Activated B cell treated with CpG ODN at 0.5 μM for 24 hours (primary cell): ENCODE data around the gene SEC22C. TPM values are rescaled to one million over a fixed set of nuclear protein-coding genes. Genes with fewer than 3 reads are reported as not detected.

Experiments used
- ATAC-seq: fragments of 200-7000 bp; cut with Tn5 transposase; one replicate; pipeline ENCODE4 v1.10.0; 2021; ENCODE audit warnings: low read depth, mild to moderate bottlenecking, moderate library complexity
- CTCF ChIA-PET: fragments of 350-600 bp; sonication (Branson Sonifier 250); formaldehyde crosslinking; loops from one replicate; lab custom pipeline; 2021; ENCODE audit warnings: antibody characterized with exemption; lab: Charles Lee
- POLR2A ChIA-PET: fragments of 350-600 bp; sonication (Branson Sonifier 250); formaldehyde crosslinking; loops from one replicate; lab custom pipeline; 2021; ENCODE audit warnings: antibody characterized with exemption; lab: Charles Lee
- DNase-seq: peaks from one replicate; pipeline ENCODE4 v3.0.0; 2022
- H3K27ac Mint-ChIP-seq: one replicate; pipeline ENCODE4 v1.8.0; 2020; ENCODE audit warnings: mixed read lengths
- H3K27me3 Mint-ChIP-seq: one replicate; pipeline ENCODE4 v1.8.0; 2021; ENCODE audit warnings: mixed read lengths
- H3K36me3 Mint-ChIP-seq: one replicate; pipeline ENCODE4 v1.8.0; 2021; ENCODE audit warnings: low read depth, mixed read lengths
- H3K4me1 Mint-ChIP-seq: one replicate; pipeline ENCODE4 v1.8.0; 2021; ENCODE audit warnings: mixed read lengths
- H3K4me3 Mint-ChIP-seq: one replicate; pipeline ENCODE4 v1.8.0; 2020; ENCODE audit warnings: mild to moderate bottlenecking, mixed read lengths
- H3K9me3 Mint-ChIP-seq: one replicate; pipeline ENCODE4 v1.8.0; 2020; ENCODE audit warnings: mixed read lengths
- CTCF ChIP-seq: fragments of 200-600 bp; IDR thresholded peaks from one replicate; pipeline ENCODE4 v1.8.0; 2022; ENCODE audit warnings: antibody characterized with exemption, mild to moderate bottlenecking
- intact Hi-C: fragments of 100-400 bp; cut with micrococcal nuclease; formaldehyde crosslinking; loops from one replicate; pipeline ENCODE4 v1.15.1; 2024
- total RNA-seq: library from RNA; stranded (reverse); gene quantifications from 2 replicates; pipeline ENCODE4 v1.2.3, GENCODE V29; 2022

SEC22C gene
- total RNA-seq, 1 donor from 2014 or later: 36.4 TPM

DNA sequence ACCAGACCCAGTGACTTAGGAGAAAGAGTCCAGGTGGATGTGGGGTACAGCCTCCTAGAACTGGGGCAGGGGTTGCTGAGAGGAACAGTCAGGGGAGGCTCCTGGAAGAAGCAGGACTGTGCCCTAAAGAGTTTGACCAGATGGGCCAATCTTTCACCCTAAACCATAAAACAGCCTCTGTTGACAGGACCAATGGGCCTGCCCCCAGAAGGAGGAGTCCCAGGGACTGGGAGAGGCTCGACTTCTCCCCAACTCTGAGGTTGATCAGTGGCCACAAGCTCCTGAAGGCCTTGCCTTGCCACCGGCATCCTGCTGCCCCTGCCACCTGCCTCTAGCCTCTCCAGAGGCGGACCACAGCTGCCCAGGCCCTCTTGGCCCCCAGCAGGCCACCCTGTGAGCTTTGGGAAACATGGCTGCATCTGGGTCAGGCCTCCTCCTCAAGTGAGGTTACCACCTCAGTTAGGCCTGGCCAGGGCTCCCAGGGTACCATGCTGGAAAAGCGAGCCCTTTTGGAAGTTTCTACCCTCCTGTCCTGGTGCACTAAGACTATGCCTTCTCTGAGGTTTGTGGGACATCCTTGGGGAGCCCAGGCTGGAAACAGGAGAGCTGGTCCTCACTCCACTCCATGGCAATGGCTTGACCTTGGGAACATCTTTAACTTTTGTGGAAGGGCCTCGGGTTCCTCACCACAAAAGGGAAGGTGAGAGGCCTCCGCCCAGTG, 76.5 kb downstream of the SEC22C start:
- Mint-ChIP-seq H3K9me3 (no peaks in the 10 kb centered on the region), H3K4me1 (peaks cover 22% of the 10 kb centered on the region), H3K27ac (no peak overlapping the region), H3K36me3 (no peaks in the 10 kb centered on the region), H3K27me3 (peaks cover 13% of the 10 kb centered on the region), H3K4me3 (no peak overlapping the region)
- no peak for ATAC-seq
- CTCF ChIA-PET: no interaction called here
- POLR2A ChIA-PET: no interaction called here
- intact Hi-C loops: no loop called here
- TF ChIP-seq CTCF: no peak
- DNase-seq: peak; percentile 12

DNA sequence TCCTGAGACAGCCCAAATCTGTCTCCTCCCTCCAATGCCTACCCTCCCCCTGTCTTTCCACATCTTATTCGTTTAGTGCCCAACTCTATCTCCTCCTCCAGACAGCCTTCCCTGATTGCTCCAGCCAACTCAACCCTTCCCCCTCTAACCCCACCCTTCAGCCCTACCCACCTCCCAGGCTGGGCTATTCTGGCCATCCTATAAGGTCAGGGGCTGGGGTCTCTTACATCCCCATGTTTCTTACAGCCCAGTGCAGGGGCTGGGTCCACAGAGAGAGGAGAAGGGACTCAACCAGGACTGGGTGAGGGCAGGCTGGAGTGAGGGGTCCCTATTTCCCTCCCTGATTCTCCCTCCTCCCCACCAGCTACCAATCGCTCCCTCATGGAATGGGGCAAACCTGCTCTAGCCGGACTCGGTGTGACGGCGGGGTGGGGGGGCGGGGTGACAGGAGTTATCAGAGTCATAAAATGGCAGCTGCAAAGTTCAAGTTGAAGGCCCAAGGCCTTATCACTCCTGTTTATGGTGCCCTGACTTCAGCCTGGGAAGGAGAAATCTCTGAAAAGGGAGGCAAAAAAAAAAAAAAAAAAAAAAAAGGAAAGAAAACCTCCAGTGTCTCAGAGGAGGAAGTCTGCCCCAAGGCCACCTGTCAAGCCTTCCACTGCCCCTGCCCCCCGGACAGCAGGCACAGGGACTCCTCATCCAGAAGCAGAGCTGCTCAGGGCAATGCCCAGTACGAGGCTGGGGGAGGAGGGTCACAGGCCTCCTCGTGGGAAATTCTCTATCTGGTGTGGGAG, 77.2 kb downstream of the SEC22C start:
- POLR2A ChIA-PET: no interaction called here
- intact Hi-C loops: loop anchor here (5.0 kb wide), 3 partner anchors 78 to 542 kb away; partner anchors contain the start of genes SEC22C and ULK4
- no peak for TF ChIP-seq CTCF
- CTCF ChIA-PET: no interaction called here
- Mint-ChIP-seq H3K4me3 (peak overlapping the region; percentile 8), H3K27me3 (peaks cover 18% of the 10 kb centered on the region), H3K36me3 (no peaks in the 10 kb centered on the region), H3K27ac (no peak overlapping the region), H3K4me1 (peaks cover 22% of the 10 kb centered on the region), H3K9me3 (no peaks in the 10 kb centered on the region)
- ATAC-seq (no peak), DNase-seq (peak; percentile 6)

DNA sequence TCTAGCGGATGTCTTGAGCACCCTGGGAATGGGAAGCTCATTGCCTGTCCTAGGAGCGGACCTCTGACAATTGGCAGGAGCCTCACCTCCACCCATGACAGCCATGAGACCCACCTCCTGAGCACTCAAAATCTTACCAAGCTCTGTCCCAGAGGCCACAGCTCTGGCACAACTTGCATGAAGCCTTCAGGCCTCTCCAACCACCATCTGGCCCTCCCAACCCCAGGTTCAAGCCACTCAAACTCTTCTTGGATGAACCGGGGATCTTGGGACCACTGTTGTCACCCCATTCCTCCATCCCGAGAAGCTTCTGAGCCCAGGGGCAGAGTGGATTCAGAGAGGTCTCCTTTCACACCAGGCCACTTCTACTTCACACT, 77.8 kb downstream of the SEC22C start:
- ChIA-PET CTCF (no interaction called here), POLR2A (no interaction called here)
- no peaks in the 10 kb centered on the region for H3K9me3 Mint-ChIP-seq
- H3K4me3 Mint-ChIP-seq: peak overlapping the region; percentile 8
- peaks cover 21% of the 10 kb centered on the region for H3K27me3 Mint-ChIP-seq
- no peak for TF ChIP-seq CTCF
- no peaks in the 10 kb centered on the region for H3K36me3 Mint-ChIP-seq
- peaks cover 22% of the 10 kb centered on the region for H3K4me1 Mint-ChIP-seq
- intact Hi-C loops: loop anchor here (2.0 to 5.0 kb wide), 4 partner anchors 33 to 542 kb away; partner anchors contain the start of genes SEC22C and ULK4
- no peak overlapping the region for H3K27ac Mint-ChIP-seq
- DNase-seq (peak; percentile 3), ATAC-seq (no peak)

GRCh38 chr3:42503251-42503924, 78.4 kb downstream of the SEC22C start:
- ChIA-PET POLR2A (interaction anchor here (2.3 kb wide), 1 partner anchor 14 kb away, joined by 20 read pairs; no protein-coding TSS in a partner anchor), CTCF (no interaction called here)
- ATAC-seq: no peak
- intact Hi-C loops: loop anchor here (2.0 to 5.0 kb wide), 4 partner anchors 33 to 541 kb away; partner anchors contain the start of genes SEC22C and ULK4
- no peak for TF ChIP-seq CTCF
- Mint-ChIP-seq H3K27me3 (peaks cover 24% of the 10 kb centered on the region), H3K27ac (no peak overlapping the region), H3K36me3 (no peaks in the 10 kb centered on the region), H3K4me3 (peak overlapping the region; percentile 70), H3K9me3 (no peaks in the 10 kb centered on the region), H3K4me1 (peaks cover 22% of the 10 kb centered on the region)
- peak; percentile 8 for DNase-seq
